Hepatocyte (in vitro differentiated cells): ENCODE measurements around the gene NUDT16L1.

Experiments used
- EZH2 ChIP-seq: fragments of 200-600 bp; sonication (generic); IDR thresholded peaks from 2 replicates; pipeline ENCODE4 v1.6.1; 2016; ENCODE audit warnings: antibody characterized with exemption, mild to moderate bottlenecking, borderline replicate concordance
- EZH2phosphoT487 ChIP-seq: fragments of 200-600 bp; sonication (generic); IDR thresholded peaks from one replicate; pipeline ENCODE4 v1.6.1; 2018; ENCODE audit warnings: antibody characterized with exemption, mild to moderate bottlenecking, low read depth, moderate library complexity; ENCODE audit not compliant: unreplicated experiment, severe bottlenecking
- TF ChIP-seq, protein P1 (sequence below): fragments of 200-600 bp; sonication (generic); IDR thresholded peaks from 2 replicates; pipeline ENCODE4 v1.5.1; 2016; ENCODE audit warnings: antibody characterized with exemption, mild to moderate bottlenecking; ENCODE audit not compliant: poor library complexity

DNA sequence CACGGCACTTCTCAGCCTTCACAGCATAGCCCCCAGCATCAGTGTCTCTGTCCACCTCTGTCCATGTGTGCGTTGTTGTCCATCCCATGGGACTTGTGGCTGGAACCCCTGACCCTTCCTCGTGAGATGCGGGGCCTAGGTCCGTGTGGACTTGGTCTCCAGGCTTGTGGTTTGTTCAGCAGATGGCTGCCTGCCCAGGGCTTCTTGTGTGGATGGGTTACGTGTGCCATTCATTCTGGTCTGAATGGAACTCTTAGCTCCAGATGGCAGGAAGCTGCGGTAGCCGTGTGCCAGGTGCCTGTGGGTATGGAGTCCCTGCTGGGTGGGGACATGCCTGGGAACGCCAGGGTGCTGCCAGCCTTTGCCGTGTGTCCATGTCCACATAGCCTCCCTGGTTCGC is 31.7 kb upstream of the NUDT16L1 start:
- TF ChIP-seq, protein P1, sequence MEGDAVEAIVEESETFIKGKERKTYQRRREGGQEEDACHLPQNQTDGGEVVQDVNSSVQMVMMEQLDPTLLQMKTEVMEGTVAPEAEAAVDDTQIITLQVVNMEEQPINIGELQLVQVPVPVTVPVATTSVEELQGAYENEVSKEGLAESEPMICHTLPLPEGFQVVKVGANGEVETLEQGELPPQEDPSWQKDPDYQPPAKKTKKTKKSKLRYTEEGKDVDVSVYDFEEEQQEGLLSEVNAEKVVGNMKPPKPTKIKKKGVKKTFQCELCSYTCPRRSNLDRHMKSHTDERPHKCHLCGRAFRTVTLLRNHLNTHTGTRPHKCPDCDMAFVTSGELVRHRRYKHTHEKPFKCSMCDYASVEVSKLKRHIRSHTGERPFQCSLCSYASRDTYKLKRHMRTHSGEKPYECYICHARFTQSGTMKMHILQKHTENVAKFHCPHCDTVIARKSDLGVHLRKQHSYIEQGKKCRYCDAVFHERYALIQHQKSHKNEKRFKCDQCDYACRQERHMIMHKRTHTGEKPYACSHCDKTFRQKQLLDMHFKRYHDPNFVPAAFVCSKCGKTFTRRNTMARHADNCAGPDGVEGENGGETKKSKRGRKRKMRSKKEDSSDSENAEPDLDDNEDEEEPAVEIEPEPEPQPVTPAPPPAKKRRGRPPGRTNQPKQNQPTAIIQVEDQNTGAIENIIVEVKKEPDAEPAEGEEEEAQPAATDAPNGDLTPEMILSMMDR, result no peak
- TF ChIP-seq EZH2, result no peak
- no peak for TF ChIP-seq EZH2phosphoT487
